ENCODE measurements around the gene DNAI7.

GRCh38 chr12:25241167-25242020 lies 46.4 kb upstream of the DNAI7 start:
- TF ChIP-seq, protein P1, sequence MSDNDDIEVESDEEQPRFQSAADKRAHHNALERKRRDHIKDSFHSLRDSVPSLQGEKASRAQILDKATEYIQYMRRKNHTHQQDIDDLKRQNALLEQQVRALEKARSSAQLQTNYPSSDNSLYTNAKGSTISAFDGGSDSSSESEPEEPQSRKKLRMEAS (IDR thresholded peaks at IDR 0.05; ENCODE audit: low read depth) = no peak
- TF ChIP-seq TCF12 (IDR thresholded peaks at IDR 0.05) = no peak
- TF ChIP-seq CTCF (IDR thresholded peaks at IDR 0.05) = peak; percentile 87
- TF ChIP-seq EP300 (IDR thresholded peaks at IDR 0.05; ENCODE audit: borderline replicate concordance in 1 of 2, low read depth in 1 of 2, low read length in 1 of 2) = no peak
- TF ChIP-seq SMC3 (IDR thresholded peaks at IDR 0.05; ENCODE audit: low read depth, low read length) = peak; percentile 61
- no peak for TF ChIP-seq TEAD4 (IDR thresholded peaks at IDR 0.05; ENCODE audit: borderline replicate concordance, insufficient read depth)
- no peak for TF ChIP-seq YY1 (IDR thresholded peaks at IDR 0.05; ENCODE audit: low read depth)
- TF ChIP-seq POLR2AphosphoS5 (IDR thresholded peaks at IDR 0.05; ENCODE audit: low read depth, low read length) = no peak
- no peak for TF ChIP-seq TAF1 (IDR thresholded peaks at IDR 0.05; ENCODE audit: borderline replicate concordance, low read depth, low read length)
- TF ChIP-seq CHD2 (IDR thresholded peaks at IDR 0.05; ENCODE audit: low read length, partially characterized antibody) = no peak
- TF ChIP-seq JUND (IDR thresholded peaks at IDR 0.05) = no peak
- TF ChIP-seq GABPA (IDR thresholded peaks at IDR 0.05; ENCODE audit: low read depth) = no peak
- TF ChIP-seq, protein P2, sequence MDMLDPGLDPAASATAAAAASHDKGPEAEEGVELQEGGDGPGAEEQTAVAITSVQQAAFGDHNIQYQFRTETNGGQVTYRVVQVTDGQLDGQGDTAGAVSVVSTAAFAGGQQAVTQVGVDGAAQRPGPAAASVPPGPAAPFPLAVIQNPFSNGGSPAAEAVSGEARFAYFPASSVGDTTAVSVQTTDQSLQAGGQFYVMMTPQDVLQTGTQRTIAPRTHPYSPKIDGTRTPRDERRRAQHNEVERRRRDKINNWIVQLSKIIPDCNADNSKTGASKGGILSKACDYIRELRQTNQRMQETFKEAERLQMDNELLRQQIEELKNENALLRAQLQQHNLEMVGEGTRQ (IDR thresholded peaks at IDR 0.05; ENCODE audit: borderline replicate concordance, low read depth, low read length) = no peak

Measured in SK-N-SH (cell line).